Measurements from ENCODE around the gene NFKBIA. TPM values are rescaled to one million over a fixed set of nuclear protein-coding genes. Genes with fewer than 3 reads are reported as not detected.

Gene NFKBIA
- total RNA-seq, 3 donors from 2014 or later, result 134 to 180 (median 153) TPM

DNA sequence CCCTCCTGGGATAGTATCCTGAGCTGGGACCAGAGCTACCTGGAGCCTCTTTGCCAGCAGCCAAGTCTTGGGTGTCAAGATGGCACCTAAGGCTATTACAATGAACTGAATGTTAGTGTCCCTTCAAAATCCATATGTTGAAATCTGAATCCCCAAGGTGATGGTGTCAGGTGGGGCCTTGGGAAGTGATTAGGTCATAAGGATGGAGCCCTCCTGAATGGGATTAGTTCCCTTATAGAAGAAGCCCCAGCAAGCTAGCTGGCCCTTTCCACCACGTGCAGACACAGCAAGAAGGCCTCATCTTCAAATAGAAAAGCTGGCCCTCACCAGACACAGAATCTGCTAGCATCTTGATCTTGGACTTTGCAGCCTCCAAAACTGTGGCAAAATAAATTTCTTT, 12.4 kb downstream of the NFKBIA start:
- intact Hi-C loops (cut with DNase I, micrococcal nuclease), result no loop called here
- DNase-seq (no peak), ATAC-seq (no peak)
- TF ChIP-seq, protein P1, sequence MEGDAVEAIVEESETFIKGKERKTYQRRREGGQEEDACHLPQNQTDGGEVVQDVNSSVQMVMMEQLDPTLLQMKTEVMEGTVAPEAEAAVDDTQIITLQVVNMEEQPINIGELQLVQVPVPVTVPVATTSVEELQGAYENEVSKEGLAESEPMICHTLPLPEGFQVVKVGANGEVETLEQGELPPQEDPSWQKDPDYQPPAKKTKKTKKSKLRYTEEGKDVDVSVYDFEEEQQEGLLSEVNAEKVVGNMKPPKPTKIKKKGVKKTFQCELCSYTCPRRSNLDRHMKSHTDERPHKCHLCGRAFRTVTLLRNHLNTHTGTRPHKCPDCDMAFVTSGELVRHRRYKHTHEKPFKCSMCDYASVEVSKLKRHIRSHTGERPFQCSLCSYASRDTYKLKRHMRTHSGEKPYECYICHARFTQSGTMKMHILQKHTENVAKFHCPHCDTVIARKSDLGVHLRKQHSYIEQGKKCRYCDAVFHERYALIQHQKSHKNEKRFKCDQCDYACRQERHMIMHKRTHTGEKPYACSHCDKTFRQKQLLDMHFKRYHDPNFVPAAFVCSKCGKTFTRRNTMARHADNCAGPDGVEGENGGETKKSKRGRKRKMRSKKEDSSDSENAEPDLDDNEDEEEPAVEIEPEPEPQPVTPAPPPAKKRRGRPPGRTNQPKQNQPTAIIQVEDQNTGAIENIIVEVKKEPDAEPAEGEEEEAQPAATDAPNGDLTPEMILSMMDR (IDR thresholded peaks at IDR 0.05), result no peak
- Histone ChIP-seq H3K4me3 (no peak overlapping the region), H3K36me3 (ENCODE audit: low read depth) (no peaks in the 10 kb centered on the region), H3K4me1 (ENCODE audit: low read depth) (no peaks in the 10 kb centered on the region), H3K9me3 (no peaks in the 10 kb centered on the region)

DNA sequence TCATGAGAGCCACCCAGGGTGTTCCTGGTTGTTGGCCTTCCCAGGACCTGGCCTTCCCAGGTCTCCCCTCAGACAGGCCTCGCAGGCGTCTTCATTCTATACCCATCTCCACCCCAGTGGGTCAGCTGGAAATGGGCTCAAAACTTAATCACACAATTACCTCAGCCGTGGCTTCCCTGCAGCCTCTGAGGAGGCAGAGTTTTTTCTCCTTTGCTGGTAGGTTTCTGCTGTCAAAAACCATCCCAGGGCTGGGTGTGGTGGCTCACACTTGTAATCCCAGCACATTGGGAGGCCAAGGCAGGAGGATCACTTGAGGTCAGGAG, 13.2 kb downstream of the NFKBIA start:
- no peak for DNase-seq
- no peaks in the 10 kb centered on the region for H3K4me1 ChIP-seq (ENCODE audit: low read depth)
- TF ChIP-seq, protein P1 (IDR thresholded peaks at IDR 0.05), result no peak
- H3K9me3 ChIP-seq, result no peaks in the 10 kb centered on the region
- ATAC-seq, result no peak
- no peaks in the 10 kb centered on the region for H3K36me3 ChIP-seq (ENCODE audit: low read depth)
- intact Hi-C loops (cut with DNase I, micrococcal nuclease), result no loop called here
- no peak overlapping the region for H3K4me3 ChIP-seq

DNA sequence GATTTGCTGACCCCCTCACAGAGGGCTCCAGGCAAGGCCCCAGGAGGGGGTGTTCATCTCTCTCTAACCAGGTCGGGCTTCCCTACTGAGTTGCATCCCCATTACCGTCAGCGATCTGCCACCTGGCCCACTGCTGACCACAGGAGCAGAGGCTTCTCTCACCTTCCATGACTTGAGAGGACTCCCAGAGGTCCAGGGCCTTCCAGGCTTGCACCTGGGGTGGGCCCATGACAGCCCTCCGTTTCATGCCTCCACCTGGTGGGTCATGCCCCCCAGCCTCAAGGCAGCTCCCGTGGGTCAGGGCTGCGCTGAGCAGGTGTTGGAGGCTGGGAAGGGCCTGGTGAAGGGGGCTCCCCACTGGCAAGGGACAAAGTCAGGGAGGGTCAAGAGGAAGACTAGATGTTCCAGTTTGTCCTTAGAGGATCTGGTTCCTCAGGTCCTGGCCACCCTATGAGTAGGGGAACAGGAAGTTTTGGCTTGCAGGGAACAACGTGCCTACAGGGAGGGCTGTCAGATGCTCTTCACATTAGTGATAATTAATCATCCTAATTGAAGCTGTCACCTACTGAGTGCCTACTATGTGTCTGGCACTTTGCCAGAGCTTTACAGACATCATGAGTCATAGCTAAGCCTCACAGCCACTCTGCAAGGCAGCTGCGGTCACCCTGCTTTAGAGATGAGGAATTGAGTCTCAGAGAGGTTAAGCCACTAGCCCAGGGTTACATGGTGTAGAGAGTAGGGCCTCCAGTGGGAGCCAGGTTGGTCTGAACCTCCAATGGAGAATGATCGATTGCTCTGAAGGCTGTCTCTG, 13.8 kb downstream of the NFKBIA start:
- Histone ChIP-seq H3K4me1 (ENCODE audit: low read depth) (peaks cover 5% of the 10 kb centered on the region), H3K36me3 (ENCODE audit: low read depth) (no peaks in the 10 kb centered on the region), H3K4me3 (no peak overlapping the region), H3K9me3 (no peaks in the 10 kb centered on the region)
- intact Hi-C loops (cut with DNase I, micrococcal nuclease), result no loop called here
- TF ChIP-seq, protein P1 (IDR thresholded peaks at IDR 0.05), result no peak
- peak; percentile 58 for ATAC-seq
- DNase-seq, result no peak

DNA sequence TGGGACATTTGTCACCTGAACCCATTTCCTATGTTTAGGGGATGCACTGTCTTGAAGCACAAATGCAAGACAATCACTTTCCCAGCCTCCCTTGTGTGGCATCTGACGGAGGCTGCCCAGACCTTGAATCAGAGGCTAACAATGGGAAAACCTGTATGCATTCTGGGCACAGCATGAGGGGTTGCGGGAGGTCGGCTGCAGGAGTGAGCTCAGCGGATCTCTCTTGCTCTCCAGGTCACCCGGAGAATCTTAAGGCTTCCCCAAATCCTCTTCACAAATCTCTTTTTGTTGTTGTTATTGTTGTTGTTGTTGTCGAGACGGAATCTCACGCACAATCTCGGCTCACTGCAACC, 15.3 kb downstream of the NFKBIA start:
- ATAC-seq, result no peak
- Histone ChIP-seq H3K9me3 (no peaks in the 10 kb centered on the region), H3K36me3 (ENCODE audit: low read depth) (no peaks in the 10 kb centered on the region), H3K4me1 (ENCODE audit: low read depth) (peaks cover 19% of the 10 kb centered on the region), H3K4me3 (no peak overlapping the region)
- DNase-seq, result no peak
- TF ChIP-seq, protein P1 (IDR thresholded peaks at IDR 0.05), result no peak
- intact Hi-C loops (cut with DNase I, micrococcal nuclease), result no loop called here

DNA sequence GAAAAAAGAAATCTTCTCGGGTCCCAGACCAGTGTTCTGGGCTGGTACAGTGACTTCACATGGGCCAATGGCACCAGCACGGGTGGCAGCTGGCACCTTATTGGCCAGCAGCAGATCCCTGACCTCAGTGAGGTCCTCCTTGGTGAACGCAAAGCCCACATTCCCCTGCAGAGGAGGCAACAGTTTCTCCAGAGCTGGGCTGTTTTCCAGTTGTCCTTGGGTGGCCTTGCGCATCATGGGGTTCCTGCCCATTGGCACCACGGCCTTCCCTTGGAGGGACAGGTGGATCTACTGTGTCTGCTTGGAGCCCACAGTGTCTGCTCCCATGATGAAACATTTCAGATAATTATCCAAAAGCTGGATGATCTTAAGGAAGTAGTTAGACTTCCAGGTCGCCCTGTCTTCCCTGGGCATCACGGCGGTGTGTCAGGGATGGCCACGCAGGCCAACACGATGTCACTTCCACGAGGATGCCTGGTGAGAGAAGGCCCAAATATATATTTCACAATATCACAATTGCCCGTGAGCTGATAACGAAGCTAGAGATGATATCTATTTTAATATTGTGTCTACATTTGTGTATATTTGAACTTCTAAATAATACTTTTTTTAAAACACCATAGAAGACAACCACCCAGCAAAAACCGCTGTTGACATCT, 15.8 kb downstream of the NFKBIA start:
- H3K4me3 ChIP-seq, result no peak overlapping the region
- DNase-seq, result no peak
- H3K36me3 ChIP-seq (ENCODE audit: low read depth), result no peaks in the 10 kb centered on the region
- TF ChIP-seq, protein P1 (IDR thresholded peaks at IDR 0.05), result no peak
- peaks cover 24% of the 10 kb centered on the region for H3K4me1 ChIP-seq (ENCODE audit: low read depth)
- ATAC-seq, result no peak
- intact Hi-C loops (cut with DNase I, micrococcal nuclease), result no loop called here
- no peaks in the 10 kb centered on the region for H3K9me3 ChIP-seq
